Astrocyte of the cerebellum (primary cell): ENCODE data around the gene TRMT2B.

Experiments
- DNase-seq: peaks from one replicate; pipeline ENCODE4 v3.0.0-alpha.2; 2011; ENCODE audit warnings: low read depth
- H3K4me3 ChIP-seq: 2 replicates; pipeline ENCODE4 v1.5.1; 2011; ENCODE audit warnings: mild to moderate bottlenecking, low read depth, low read length, moderate library complexity
- in situ Hi-C: cut with HindIII; loops from 2 replicates; pipeline ENCODE4 v1.10.0; 2017; ENCODE audit warnings: low sequenced_read_pairs
- TF ChIP-seq, protein P1 (sequence below): IDR thresholded peaks from 2 replicates; pipeline ENCODE4 v1.5.1; 2012; ENCODE audit warnings: low read length, low read depth, moderate library complexity, mild to moderate bottlenecking; ENCODE audit errors: missing control alignments

Gene TRMT2B

DNA sequence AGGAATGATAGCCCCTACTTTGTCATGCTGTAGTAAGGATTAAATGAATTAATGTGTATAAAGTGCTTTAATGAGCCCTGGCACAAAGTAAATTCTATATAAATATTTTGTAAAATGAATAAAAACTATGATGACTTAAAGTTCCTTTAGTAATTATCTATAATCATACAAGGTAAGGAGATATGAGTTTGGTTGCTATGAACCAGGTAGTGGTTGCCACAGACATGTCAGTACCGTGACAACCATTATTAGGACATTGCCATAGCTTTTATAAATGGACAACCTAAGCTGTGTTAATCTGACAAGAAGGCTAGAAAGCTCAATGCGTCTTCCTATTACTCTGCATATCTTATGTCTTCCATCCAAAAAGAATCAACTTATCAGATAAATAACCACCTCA is 82.5 kb downstream of the TRMT2B start, which contains the start of gene ARL13A:
Gene ARL13A (plus strand): TSS at position 301 of the 400 bp plus-strand sequence. CDS start 3,982 bp downstream, outside the sequence.
- H3K4me3 ChIP-seq: no peak within 1 kb of the TSS
- in situ Hi-C loops: no loop called here
- TF ChIP-seq, protein P1, sequence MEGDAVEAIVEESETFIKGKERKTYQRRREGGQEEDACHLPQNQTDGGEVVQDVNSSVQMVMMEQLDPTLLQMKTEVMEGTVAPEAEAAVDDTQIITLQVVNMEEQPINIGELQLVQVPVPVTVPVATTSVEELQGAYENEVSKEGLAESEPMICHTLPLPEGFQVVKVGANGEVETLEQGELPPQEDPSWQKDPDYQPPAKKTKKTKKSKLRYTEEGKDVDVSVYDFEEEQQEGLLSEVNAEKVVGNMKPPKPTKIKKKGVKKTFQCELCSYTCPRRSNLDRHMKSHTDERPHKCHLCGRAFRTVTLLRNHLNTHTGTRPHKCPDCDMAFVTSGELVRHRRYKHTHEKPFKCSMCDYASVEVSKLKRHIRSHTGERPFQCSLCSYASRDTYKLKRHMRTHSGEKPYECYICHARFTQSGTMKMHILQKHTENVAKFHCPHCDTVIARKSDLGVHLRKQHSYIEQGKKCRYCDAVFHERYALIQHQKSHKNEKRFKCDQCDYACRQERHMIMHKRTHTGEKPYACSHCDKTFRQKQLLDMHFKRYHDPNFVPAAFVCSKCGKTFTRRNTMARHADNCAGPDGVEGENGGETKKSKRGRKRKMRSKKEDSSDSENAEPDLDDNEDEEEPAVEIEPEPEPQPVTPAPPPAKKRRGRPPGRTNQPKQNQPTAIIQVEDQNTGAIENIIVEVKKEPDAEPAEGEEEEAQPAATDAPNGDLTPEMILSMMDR: no peak
- no peak for DNase-seq

DNA sequence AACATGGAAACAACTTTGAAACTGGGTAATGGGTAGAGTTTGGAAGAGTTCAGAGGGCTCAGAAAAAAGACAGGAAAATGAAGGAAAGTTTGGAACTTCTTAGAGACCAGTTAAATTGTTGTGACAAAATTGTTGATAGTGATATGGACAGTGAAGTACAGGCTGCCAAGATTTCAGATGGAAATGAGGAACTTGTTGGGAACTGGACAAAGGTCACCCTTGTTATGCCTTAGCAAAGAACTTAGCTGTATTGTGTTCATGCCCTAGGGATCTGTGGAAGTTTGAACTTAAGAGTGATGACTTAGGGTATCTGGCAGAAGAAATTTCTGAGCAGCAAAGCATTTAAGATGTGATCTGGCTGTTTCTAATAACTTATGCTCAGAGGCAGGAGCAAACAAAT is 87.5 kb downstream of the TRMT2B start:
- no peak for DNase-seq
- in situ Hi-C loops: no loop called here
- H3K4me3 ChIP-seq: no peak overlapping the region
- TF ChIP-seq, protein P1: no peak

DNA sequence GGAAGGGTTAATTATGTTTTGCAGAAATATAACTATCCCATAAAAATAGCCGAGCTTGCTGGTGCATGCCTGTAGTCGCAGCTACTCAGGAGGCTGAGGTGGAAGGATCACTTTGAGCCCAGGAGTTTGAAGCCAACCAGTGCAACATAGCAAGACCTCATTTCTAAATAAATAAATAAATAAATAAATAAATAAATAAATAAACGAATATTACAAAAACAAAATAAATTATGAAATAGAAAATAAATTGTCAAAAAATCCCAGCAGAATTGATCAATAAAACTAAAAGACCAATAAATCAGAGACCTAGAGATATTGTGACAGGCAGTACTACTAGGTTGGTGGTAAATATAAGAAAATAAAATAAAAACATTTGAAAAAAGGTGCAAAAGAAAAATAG is 89.1 kb downstream of the TRMT2B start:
- TF ChIP-seq, protein P1: no peak
- no peak for DNase-seq
- in situ Hi-C loops: no loop called here
- H3K4me3 ChIP-seq: no peak overlapping the region
